SU-DHL-6 (cell line): ENCODE results near the gene RAP1A.

Experiments used
- H2AFZ ChIP-seq: fragments of 200-600 bp; sonication (generic); 2 replicates; pipeline ENCODE4 v1.6.1; 2014; ENCODE audit warnings: low read depth, mild to moderate bottlenecking, moderate library complexity, mixed read lengths, antibody characterized with exemption, low read length; ENCODE audit not compliant: severe bottlenecking
- H3F3A ChIP-seq: fragments of 200-600 bp; shearing (Covaris generic); 2 replicates; pipeline ENCODE4 v1.6.0; 2016; ENCODE audit warnings: antibody characterized with exemption, mild to moderate bottlenecking; ENCODE audit not compliant: insufficient read depth
- H3K27ac ChIP-seq: fragments of 200-600 bp; sonication (generic); 2 replicates; pipeline ENCODE4 v1.5.1; 2016; ENCODE audit warnings: low read depth, mild to moderate bottlenecking, low read length, moderate library complexity, mixed read lengths
- H3K27me3 ChIP-seq: fragments of 200-600 bp; sonication (generic), shearing (Covaris generic); 2 replicates; pipeline ENCODE4 v1.6.0; 2014; ENCODE audit warnings: mild to moderate bottlenecking, low read length
- H3K36me3 ChIP-seq: fragments of 200-600 bp; sonication (generic); 2 replicates; pipeline ENCODE4 v1.6.1; 2014; ENCODE audit warnings: mild to moderate bottlenecking, low read length, mixed read lengths
- H3K4me2 ChIP-seq: fragments of 300-600, 200-600 bp; shearing (Covaris generic), sonication (generic); 2 replicates; pipeline ENCODE4 v1.6.0; 2014; ENCODE audit warnings: low read length, low read depth, mild to moderate bottlenecking; ENCODE audit not compliant: poor library complexity, severe bottlenecking
- H3K4me3 ChIP-seq: fragments of 200-600 bp; sonication (generic); 2 replicates; pipeline ENCODE4 v1.5.1; 2014; ENCODE audit warnings: antibody characterized with exemption, low read length, mild to moderate bottlenecking, mixed read lengths; ENCODE audit not compliant: insufficient read depth, poor library complexity, severe bottlenecking
- H3K79me2 ChIP-seq: fragments of 200-600 bp; sonication (generic); 2 replicates; pipeline ENCODE4 v1.6.1; 2014; ENCODE audit warnings: mild to moderate bottlenecking, low read length, moderate library complexity; ENCODE audit not compliant: insufficient read depth
- H3K9ac ChIP-seq: fragments of 200-600 bp; sonication (generic); 2 replicates; pipeline ENCODE4 v1.7.0; 2014; ENCODE audit warnings: mild to moderate bottlenecking, low read length
- H3K9me2 ChIP-seq: fragments of 200-600 bp; sonication (generic); replicated peaks from 2 replicates; pipeline ENCODE4 v1.6.1; 2014; ENCODE audit warnings: low read length; ENCODE audit not compliant: insufficient read depth
- H3K9me3 ChIP-seq: fragments of 200-600 bp; sonication (generic); 2 replicates; pipeline ENCODE4 v1.6.1; 2014; ENCODE audit warnings: low read length, mixed read lengths; ENCODE audit not compliant: insufficient read depth
- H4K20me1 ChIP-seq: fragments of 200-600 bp; sonication (generic); 2 replicates; pipeline ENCODE4 v1.6.1; 2014; ENCODE audit warnings: low read depth, mild to moderate bottlenecking, antibody characterized with exemption, low read length, moderate library complexity, mixed read lengths
- EZH2phosphoT487 ChIP-seq: fragments of 200-600 bp; sonication (generic), shearing (Covaris generic); conservative IDR thresholded peaks from 2 replicates; pipeline ENCODE4 v1.6.1; 2018; ENCODE audit warnings: mild to moderate bottlenecking, antibody characterized with exemption, low read length, moderate library complexity, mixed read lengths
- TF ChIP-seq, protein P1 (sequence below): fragments of 200-600 bp; sonication (generic); IDR thresholded peaks from one replicate; pipeline ENCODE4 v1.5.1; 2017; ENCODE audit warnings: antibody characterized with exemption, mild to moderate bottlenecking, low read length, moderate library complexity; ENCODE audit not compliant: insufficient read depth, poor library complexity, severe bottlenecking

Gene RAP1A

DNA sequence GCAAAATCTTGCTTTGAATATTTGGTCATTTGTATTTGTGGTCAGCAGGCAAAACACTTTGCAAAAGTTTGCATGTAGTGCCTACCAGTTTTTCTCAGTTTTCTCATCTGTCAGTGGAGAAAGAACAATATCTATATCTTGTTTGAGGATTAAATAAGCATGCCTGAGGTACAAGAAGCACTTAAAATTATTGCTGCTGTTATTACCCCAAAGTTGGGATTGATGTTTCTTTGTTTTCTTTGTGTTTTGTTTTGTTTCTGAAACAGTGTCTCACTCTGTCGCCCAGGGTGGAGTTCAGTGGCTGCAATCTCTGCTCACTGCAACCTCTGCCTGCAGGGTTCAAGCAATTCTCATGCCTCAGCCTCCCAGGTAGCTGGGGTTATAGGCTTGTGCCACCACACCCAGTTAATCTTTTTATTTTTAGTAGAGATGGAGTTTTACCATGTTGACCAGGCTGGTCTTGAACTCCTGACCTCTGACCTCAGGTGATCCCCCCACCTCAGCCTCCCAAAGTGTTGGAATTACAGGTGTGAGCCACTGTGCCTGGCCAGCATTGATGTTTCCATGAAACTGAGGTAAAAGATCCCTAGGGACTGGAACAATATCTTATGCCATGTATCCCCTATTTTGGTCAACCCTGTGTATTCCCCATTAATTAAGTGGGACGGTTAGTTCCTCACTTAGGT is 15.9 kb downstream of the RAP1A start:
- H3K27ac ChIP-seq = no peak overlapping the region

DNA sequence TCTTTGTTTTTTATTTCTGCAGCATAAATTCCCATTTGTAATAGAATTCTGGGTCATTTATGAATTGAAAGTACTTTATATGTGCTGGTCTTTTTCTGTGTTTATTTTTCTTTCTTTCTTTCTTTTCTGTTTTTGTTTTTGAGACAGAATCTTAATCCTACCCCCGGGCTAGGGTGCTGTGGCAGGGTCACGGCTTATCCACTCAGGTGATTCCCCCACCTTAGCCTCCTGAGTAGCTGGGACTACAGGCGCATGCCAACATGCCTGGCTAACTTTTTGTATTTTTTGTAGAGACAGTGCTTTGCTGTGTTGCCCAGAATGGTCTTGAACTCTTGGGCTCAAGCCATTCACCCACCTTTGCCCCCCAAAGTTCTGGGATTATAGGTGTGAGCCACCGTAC is 18.7 kb downstream of the RAP1A start:
- no peak overlapping the region for H2AFZ ChIP-seq
- no peak overlapping the region for H3K9ac ChIP-seq
- no peaks in the 10 kb centered on the region for H3K9me2 ChIP-seq
- H3K4me2 ChIP-seq = no peak overlapping the region
- TF ChIP-seq, protein P1, sequence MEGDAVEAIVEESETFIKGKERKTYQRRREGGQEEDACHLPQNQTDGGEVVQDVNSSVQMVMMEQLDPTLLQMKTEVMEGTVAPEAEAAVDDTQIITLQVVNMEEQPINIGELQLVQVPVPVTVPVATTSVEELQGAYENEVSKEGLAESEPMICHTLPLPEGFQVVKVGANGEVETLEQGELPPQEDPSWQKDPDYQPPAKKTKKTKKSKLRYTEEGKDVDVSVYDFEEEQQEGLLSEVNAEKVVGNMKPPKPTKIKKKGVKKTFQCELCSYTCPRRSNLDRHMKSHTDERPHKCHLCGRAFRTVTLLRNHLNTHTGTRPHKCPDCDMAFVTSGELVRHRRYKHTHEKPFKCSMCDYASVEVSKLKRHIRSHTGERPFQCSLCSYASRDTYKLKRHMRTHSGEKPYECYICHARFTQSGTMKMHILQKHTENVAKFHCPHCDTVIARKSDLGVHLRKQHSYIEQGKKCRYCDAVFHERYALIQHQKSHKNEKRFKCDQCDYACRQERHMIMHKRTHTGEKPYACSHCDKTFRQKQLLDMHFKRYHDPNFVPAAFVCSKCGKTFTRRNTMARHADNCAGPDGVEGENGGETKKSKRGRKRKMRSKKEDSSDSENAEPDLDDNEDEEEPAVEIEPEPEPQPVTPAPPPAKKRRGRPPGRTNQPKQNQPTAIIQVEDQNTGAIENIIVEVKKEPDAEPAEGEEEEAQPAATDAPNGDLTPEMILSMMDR = no peak
- no peak for TF ChIP-seq EZH2phosphoT487
- H3F3A ChIP-seq = peaks cover 10% of the 10 kb centered on the region; the same call in 1 of the 2 replicates
- no peaks in the 10 kb centered on the region for H3K9me3 ChIP-seq
- H3K79me2 ChIP-seq = peaks cover 97% of the 10 kb centered on the region
- no peaks in the 10 kb centered on the region for H3K27me3 ChIP-seq
- H3K27ac ChIP-seq = no peak overlapping the region
- no peak overlapping the region for H3K4me3 ChIP-seq
- no peaks in the 10 kb centered on the region for H3K36me3 ChIP-seq
- H4K20me1 ChIP-seq = peaks cover 20% of the 10 kb centered on the region; the same call in 1 of the 2 replicates

More for the DNA sequence above, 15.9 kb downstream of the RAP1A start:
- peaks cover 18% of the 10 kb centered on the region; the same call in 1 of the 2 replicates for H3F3A ChIP-seq
- no peaks in the 10 kb centered on the region for H3K36me3 ChIP-seq
- no peaks in the 10 kb centered on the region for H3K9me3 ChIP-seq
- H4K20me1 ChIP-seq = peaks cover 33% of the 10 kb centered on the region; the same call in 1 of the 2 replicates
- H3K79me2 ChIP-seq = peaks cover 99% of the 10 kb centered on the region
- no peak overlapping the region for H2AFZ ChIP-seq
- no peaks in the 10 kb centered on the region for H3K27me3 ChIP-seq
- H3K4me3 ChIP-seq = no peak overlapping the region
- H3K9me2 ChIP-seq = no peaks in the 10 kb centered on the region
- TF ChIP-seq EZH2phosphoT487 = no peak
- TF ChIP-seq, protein P1 = no peak
- H3K4me2 ChIP-seq = no peak overlapping the region
- no peak overlapping the region for H3K9ac ChIP-seq

DNA sequence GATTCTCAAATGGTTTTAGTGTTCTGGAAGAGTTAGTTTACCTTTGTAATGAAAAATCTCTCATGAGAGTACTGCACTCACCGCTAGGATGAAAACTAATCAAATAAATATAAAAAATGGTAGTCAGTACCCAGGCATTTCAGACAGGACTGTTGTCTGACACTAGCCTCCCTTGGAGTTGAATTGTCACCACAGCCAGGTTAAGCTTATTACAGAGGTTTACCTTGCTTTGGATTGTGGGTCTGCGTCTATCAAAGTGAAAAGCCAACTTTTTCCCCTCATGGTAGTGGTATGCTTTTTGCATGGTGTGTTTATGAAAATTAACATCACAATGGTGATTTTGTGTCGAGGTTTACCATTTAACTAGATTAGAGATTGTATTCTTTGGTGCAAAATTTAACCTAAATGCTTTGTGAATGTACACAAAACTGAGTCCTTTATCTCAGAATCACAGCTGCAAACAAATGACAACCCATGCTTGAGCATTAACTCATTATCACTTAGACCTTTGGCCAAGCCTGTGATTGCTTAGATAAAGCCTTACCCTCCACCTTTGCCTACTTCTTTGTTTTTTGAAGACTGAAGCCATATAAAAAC is 20.1 kb downstream of the RAP1A start:
- Histone ChIP-seq H4K20me1 (peaks cover 15% of the 10 kb centered on the region; the same call in 1 of the 2 replicates), H3K9ac (no peak overlapping the region), H3K36me3 (no peaks in the 10 kb centered on the region), H3K9me2 (no peaks in the 10 kb centered on the region), H3K27me3 (no peaks in the 10 kb centered on the region), H3K9me3 (no peaks in the 10 kb centered on the region), H3K4me3 (no peak overlapping the region), H3K4me2 (no peak overlapping the region), H3K79me2 (peaks cover 98% of the 10 kb centered on the region), H3K27ac (no peak overlapping the region), H2AFZ (no peak overlapping the region), H3F3A (0 out of 2 replicates have a peak, but pooled peaks cover 4% of the 10 kb centered on the region)
- TF ChIP-seq, protein P1 = no peak
- no peak for TF ChIP-seq EZH2phosphoT487
